EL (cell line): ENCODE measurements around the gene MRRF.

Source experiments
- DNase-seq: peaks from one replicate; pipeline ENCODE4 v3.0.0-alpha.2; 2016

The MRRF gene

GRCh38 chr9:122228568-122229484 is 35.9 kb upstream of the MRRF start, which contains the start of gene LHX6:
TSS of gene LHX6 (minus strand) at chr9:122228957. CDS start at chr9:122228740, 217 bp downstream.
- DNase-seq: peak; percentile 64

- no peak for DNase-seq
These were observed 35.2 kb upstream of the MRRF start for GRCh38 chr9:122229485-122229837.

GRCh38 chr9:122232796-122233306 is 31.8 kb upstream of the MRRF start:
- no peak for DNase-seq

- no peak for DNase-seq
These were observed 30.5 kb upstream of the MRRF start for GRCh38 chr9:122234022-122234748.

GRCh38 chr9:122236681-122237080 is 28.0 kb upstream of the MRRF start:
- no peak for DNase-seq

- DNase-seq: no peak
These were observed 25.0 kb upstream of the MRRF start for GRCh38 chr9:122239722-122240121.

- no peak for DNase-seq
These were observed 20.3 kb upstream of the MRRF start for GRCh38 chr9:122244349-122244748.

- DNase-seq: no peak
These were observed 18.0 kb upstream of the MRRF start for GRCh38 chr9:122246666-122247065.

- no peak for DNase-seq
These were observed 16.2 kb upstream of the MRRF start for GRCh38 chr9:122248448-122248865.

GRCh38 chr9:122251351-122251750 is 13.3 kb upstream of the MRRF start:
- DNase-seq: no peak

- DNase-seq: no peak
These were observed 11.9 kb upstream of the MRRF start for GRCh38 chr9:122252796-122253195.

GRCh38 chr9:122254761-122255160 is 9.9 kb upstream of the MRRF start:
- no peak for DNase-seq

- no peak for DNase-seq
These were observed 8.5 kb upstream of the MRRF start for GRCh38 chr9:122256206-122256605.

GRCh38 chr9:122258886-122259415 is 5.7 kb upstream of the MRRF start:
- no peak for DNase-seq

GRCh38 chr9:122261469-122261881 is 3.2 kb upstream of the MRRF start:
- peak; percentile 49 for DNase-seq

- DNase-seq: no peak
These were observed 2.6 kb upstream of the MRRF start for GRCh38 chr9:122262073-122262472.

- DNase-seq: no peak
These were observed 858 bp upstream of the MRRF start for GRCh38 chr9:122263699-122264349.

GRCh38 chr9:122265149-122265915 is 650 bp downstream of the MRRF start:
- DNase-seq: peak; percentile 34

- DNase-seq: no peak
These were observed 3.5 kb downstream of the MRRF start for GRCh38 chr9:122268041-122268814.

- DNase-seq: no peak
These were observed 9.4 kb downstream of the MRRF start for GRCh38 chr9:122274055-122274454.

GRCh38 chr9:122276096-122276495 is 11.4 kb downstream of the MRRF start:
- peak; percentile 15 for DNase-seq
